Measurements from ENCODE around the gene UNC93B1. TPM values are rescaled to one million over a fixed set of nuclear protein-coding genes. Genes with fewer than 3 reads are reported as not detected.
"Not testable (repeated sequence)": the region's sequence is repeated elsewhere in the genome, so short reads cannot be mapped to it uniquely, and the experiment has no call there.

The UNC93B1 gene
- total and polyA plus RNA-seq, 9 donors, result 5.0 to 8.7 (median 6.4) TPM

DNA sequence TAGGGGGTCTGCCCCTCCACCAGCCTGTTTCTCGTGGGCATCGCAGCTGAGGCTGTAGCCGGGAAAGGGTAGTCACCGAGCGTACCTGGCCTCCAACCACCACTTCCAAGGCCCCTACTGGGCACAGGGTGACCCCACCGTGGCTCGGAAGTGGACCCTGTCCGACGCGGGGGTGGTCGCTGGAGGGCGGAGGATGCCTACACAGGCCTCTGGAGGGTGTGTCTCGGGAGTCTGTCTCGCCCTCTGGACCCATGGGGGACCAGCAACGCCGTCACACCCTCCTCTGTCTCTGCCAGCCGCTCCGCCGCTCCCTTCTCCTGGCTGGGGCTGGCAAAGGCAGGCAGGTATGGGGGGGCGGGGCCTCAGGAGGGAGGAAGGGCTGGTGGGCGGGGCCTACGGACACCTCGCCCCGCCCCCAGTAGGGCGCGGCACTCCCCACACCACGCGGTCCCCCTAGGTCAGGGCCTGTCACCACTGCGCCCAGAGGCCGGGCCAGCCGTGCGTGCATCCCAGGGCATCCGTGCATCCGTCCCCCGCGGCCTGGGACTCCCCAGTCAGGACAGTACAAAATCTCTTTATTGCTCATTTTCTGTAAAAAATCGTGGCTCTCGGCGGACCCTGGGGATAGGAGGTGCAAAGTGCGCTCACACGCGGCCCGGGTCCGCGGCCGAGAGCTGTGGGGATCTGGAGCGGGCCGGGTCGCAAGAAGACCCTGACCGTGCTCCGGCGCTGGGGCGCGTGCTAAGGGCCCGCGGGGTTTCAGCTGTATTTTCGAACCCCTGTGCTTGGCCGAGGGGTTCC is 13.2 kb downstream of the UNC93B1 start:
- not testable (repeated sequence) for H3K9me3 ChIP-seq (replicated peaks; ENCODE audit: control insufficient read depth, low read depth, low read length); H3K27ac ChIP-seq (ENCODE audit: low read length); H3K4me1 ChIP-seq (ENCODE audit: control insufficient read depth, insufficient read depth, low read length); DNase-seq; H3K4me3 ChIP-seq (ENCODE audit: low read length); H3K36me3 ChIP-seq (ENCODE audit: control insufficient read depth, insufficient read depth, low read length)
- WGBS (ENCODE audit: insufficient coverage), result 1% methylated on average over 18 of the region's 58 CpGs
- peaks cover 14% of the 10 kb centered on the region for H3K27me3 ChIP-seq (ENCODE audit: control insufficient read depth, insufficient read depth, low read length)

DNA sequence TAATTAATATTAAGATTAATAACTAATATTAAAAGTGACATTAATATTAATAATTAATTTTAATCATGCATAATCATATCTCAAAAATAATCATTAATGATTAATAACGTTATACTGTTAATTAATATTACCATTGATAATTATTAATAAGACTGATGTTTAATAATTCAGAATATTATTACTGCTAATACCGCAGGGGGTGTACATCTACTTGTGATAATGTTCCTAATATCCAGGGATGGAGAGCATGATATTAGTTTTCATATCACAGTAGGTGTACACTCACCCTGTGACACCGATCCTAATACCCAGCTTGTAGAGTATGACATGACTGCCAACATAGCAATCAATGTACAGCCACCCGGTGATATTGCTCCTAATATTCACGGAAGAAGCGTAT is 18.6 kb downstream of the UNC93B1 start:
- H3K36me3 ChIP-seq (ENCODE audit: control insufficient read depth, insufficient read depth, low read length); H3K27ac ChIP-seq (ENCODE audit: low read length); H3K4me1 ChIP-seq (ENCODE audit: control insufficient read depth, insufficient read depth, low read length); H3K9me3 ChIP-seq (replicated peaks; ENCODE audit: control insufficient read depth, low read depth, low read length); DNase-seq; H3K4me3 ChIP-seq (ENCODE audit: low read length); H3K27me3 ChIP-seq (ENCODE audit: control insufficient read depth, insufficient read depth, low read length): not testable (repeated sequence)
- WGBS (ENCODE audit: insufficient coverage), result no CpG with 5 or more reads among the region's 6 CpGs

DNA sequence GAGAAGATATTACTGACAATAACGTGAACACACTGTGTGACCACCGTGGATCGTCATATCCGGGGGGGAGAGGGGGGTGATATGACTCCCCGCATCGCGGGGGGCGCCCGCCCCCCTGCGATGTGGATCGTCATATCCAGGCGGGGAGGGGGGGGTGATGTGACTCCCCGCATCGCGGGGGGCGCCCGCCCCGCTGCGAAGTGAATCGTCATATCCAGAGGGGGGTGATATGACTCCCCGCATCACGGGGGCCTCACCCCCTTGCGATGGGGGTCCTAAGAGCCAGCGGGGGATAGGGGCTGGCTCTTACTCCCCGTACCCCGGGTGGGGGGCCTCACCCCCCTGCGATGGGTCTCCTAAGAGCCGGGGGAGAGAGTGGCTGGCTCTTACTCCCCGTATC is 19.9 kb downstream of the UNC93B1 start:
- WGBS (ENCODE audit: insufficient coverage), result 78% methylated on average over 5 of the region's 29 CpGs
- no peak overlapping the region for H3K27ac ChIP-seq (ENCODE audit: low read length)
- no peak overlapping the region for H3K4me3 ChIP-seq (ENCODE audit: low read length)
- H3K36me3 ChIP-seq (ENCODE audit: control insufficient read depth, insufficient read depth, low read length), result no peaks in the 10 kb centered on the region
- DNase-seq, result no peak
- no peaks in the 10 kb centered on the region for H3K9me3 ChIP-seq (replicated peaks; ENCODE audit: control insufficient read depth, low read depth, low read length)
- no peaks in the 10 kb centered on the region for H3K4me1 ChIP-seq (ENCODE audit: control insufficient read depth, insufficient read depth, low read length)
- peaks cover 9% of the 10 kb centered on the region for H3K27me3 ChIP-seq (ENCODE audit: control insufficient read depth, insufficient read depth, low read length)

DNA sequence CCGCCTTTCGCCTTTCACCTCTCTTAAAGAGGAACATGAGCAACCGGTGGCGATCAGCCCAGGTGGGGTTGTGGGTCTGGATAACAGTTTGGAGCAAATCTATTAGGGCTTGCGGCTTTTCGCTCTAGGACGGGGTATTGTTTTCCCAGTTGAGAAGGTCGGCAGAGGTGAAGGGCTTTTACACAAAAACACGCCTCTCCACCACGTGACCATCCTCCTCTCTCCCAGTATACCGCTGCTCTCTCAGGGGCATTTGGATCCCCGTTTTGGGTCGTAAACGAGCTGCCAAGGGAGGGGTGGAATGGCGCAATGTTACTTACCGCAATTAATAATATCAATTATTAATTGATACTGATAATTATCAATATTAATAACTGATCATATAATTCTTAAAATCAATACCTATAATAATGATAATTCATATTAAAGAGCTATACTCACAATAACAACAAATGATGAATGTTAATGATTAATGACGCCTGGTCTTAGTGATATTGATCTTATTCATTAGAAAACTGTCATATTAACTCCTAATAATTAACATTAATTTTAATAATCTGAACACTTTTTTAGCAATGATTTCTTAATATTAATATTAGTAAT is 21.5 kb downstream of the UNC93B1 start:
- not testable (repeated sequence) for H3K9me3 ChIP-seq (replicated peaks; ENCODE audit: control insufficient read depth, low read depth, low read length); H3K27ac ChIP-seq (ENCODE audit: low read length); H3K36me3 ChIP-seq (ENCODE audit: control insufficient read depth, insufficient read depth, low read length); H3K4me3 ChIP-seq (ENCODE audit: low read length); DNase-seq; H3K4me1 ChIP-seq (ENCODE audit: control insufficient read depth, insufficient read depth, low read length)
- WGBS (ENCODE audit: insufficient coverage), result no CpG with 5 or more reads among the region's 17 CpGs
- peaks cover 11% of the 10 kb centered on the region for H3K27me3 ChIP-seq (ENCODE audit: control insufficient read depth, insufficient read depth, low read length)

DNA sequence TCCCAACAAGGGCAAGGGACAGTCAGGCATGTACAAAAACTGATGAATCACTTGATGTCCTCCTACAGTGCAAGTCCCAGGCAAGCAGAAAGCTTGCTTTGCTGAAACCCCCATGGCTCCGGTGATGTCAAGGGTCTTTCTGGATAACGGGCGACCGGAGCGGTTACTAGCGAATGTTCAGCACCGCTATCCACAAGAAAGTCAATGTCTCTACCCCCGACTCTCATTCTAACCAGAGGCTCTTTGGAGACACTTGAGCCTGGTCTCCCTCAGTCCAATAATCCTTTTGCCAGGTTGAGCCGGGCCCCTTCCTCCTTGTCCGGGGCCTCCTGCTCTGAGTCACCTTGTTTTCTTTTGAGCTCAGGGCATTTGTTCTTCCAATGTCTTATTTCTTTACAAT is 22.7 kb downstream of the UNC93B1 start:
- not testable (repeated sequence) for H3K27ac ChIP-seq (ENCODE audit: low read length); H3K9me3 ChIP-seq (replicated peaks; ENCODE audit: control insufficient read depth, low read depth, low read length); DNase-seq; H3K36me3 ChIP-seq (ENCODE audit: control insufficient read depth, insufficient read depth, low read length); H3K4me3 ChIP-seq (ENCODE audit: low read length); H3K4me1 ChIP-seq (ENCODE audit: control insufficient read depth, insufficient read depth, low read length)
- H3K27me3 ChIP-seq (ENCODE audit: control insufficient read depth, insufficient read depth, low read length), result peaks cover 11% of the 10 kb centered on the region
- 79% methylated on average over 10 of the region's 10 CpGs for WGBS (ENCODE audit: insufficient coverage)

DNA sequence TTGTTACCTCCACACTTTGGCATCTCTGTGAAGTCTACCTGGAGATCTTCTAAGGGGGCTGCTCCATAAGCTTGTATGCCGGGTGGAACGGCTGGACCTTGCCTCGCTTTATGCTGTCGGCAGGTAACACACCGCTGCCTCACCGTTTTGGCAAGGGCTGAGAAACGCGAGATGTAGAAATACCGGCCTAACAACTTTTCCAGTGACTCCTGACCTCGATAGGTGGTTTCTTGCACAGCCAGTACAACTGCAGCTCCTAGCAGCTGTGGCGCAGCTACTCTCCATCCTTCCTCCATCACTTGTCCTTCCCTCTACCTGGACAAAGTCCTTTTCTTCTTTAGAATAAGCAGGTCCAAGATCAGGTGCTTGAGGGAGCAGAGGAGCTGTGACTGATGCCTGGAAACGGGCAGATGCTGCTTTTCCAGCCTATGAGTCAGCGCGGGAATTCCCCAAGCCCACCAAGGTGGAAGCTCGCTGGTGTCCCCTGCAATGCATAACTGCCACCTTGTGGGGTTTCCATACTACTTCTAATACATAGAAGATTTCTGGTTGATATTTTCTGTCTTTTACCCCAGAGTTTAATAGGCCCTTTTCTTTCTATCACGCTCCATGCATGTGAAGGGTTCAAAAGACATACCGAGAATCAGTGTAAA is 25.0 kb downstream of the UNC93B1 start:
- H3K4me1 ChIP-seq (ENCODE audit: control insufficient read depth, insufficient read depth, low read length); H3K27ac ChIP-seq (ENCODE audit: low read length); H3K4me3 ChIP-seq (ENCODE audit: low read length); H3K9me3 ChIP-seq (replicated peaks; ENCODE audit: control insufficient read depth, low read depth, low read length); H3K36me3 ChIP-seq (ENCODE audit: control insufficient read depth, insufficient read depth, low read length); DNase-seq: not testable (repeated sequence)
- WGBS (ENCODE audit: insufficient coverage), result 44% methylated on average over 13 of the region's 17 CpGs
- H3K27me3 ChIP-seq (ENCODE audit: control insufficient read depth, insufficient read depth, low read length), result peaks cover 11% of the 10 kb centered on the region

DNA sequence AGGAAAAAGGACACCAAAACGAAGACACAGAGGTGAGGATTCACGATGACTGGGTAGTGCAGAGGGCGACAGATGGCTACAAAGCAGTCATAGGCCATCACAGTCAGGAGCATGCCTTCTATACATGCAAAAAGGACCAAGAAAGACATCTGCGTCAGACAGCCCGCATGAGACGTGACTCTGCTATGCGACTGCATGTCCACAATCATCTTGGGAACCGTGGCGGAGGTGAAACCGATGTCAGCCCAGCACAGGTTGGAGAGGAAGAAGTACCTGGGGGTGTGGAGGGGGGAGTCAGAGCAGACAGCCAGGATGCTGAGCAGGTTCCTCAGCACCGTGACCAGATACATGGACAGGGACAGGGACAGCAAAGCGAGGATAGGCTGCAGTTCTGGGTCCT is 29.2 kb downstream of the UNC93B1 start:
- not testable (repeated sequence) for H3K4me3 ChIP-seq (ENCODE audit: low read length); H3K4me1 ChIP-seq (ENCODE audit: control insufficient read depth, insufficient read depth, low read length); H3K27me3 ChIP-seq (ENCODE audit: control insufficient read depth, insufficient read depth, low read length); H3K9me3 ChIP-seq (replicated peaks; ENCODE audit: control insufficient read depth, low read depth, low read length); H3K27ac ChIP-seq (ENCODE audit: low read length); H3K36me3 ChIP-seq (ENCODE audit: control insufficient read depth, insufficient read depth, low read length); DNase-seq
- whole genome bisulfite sequencing (ENCODE audit: insufficient coverage), result 79% methylated on average over 11 of the region's 12 CpGs

DNA sequence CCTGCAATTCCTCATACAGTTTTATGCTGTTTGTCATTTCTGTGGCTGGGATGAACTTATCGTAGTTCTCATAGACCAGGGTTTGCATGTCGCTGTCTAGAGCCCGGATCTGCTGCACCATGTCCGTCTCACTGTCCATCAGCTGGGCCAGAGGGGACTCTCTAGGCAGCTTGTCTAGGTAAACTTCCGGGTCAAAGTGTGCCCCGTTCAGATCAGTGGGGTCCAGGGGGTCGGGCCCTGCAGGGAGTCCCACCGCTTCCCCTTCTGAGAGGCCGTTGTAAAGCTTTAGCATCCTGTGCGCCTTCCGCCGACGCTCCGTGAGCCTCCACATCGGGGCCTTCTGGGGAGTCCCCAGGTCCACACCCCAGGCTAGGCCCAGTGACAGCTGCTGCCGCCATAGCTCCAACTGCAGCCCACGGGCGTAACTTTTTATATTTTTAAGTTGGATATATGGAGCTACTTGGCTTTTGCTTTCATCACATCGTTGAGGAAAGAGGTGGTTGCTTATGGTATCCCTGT is 38.0 kb downstream of the UNC93B1 start:
- not testable (repeated sequence) for DNase-seq; H3K9me3 ChIP-seq (replicated peaks; ENCODE audit: control insufficient read depth, low read depth, low read length); H3K4me1 ChIP-seq (ENCODE audit: control insufficient read depth, insufficient read depth, low read length); H3K27ac ChIP-seq (ENCODE audit: low read length); H3K36me3 ChIP-seq (ENCODE audit: control insufficient read depth, insufficient read depth, low read length); H3K27me3 ChIP-seq (ENCODE audit: control insufficient read depth, insufficient read depth, low read length); H3K4me3 ChIP-seq (ENCODE audit: low read length)
- WGBS (ENCODE audit: insufficient coverage), result 94% methylated on average over 15 of the region's 19 CpGs

DNA sequence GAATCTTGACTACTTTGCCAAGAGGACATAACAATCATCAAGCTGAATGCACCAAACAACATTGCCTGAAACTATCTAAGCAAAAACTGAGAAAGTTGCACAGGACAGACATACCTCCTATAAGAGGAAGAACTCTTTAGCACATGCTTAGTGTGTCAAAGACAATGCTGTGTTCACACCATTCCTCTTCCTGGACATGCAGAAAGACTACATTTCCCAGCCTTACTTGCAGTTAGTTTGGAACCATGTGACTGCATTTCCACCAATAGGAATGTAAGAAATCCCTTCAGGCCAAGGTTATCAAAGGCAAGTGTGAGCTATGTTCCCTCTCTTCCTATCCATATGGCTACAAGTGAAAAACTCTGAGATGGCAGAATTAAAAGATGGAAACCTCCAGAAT is 39.2 kb downstream of the UNC93B1 start:
- H3K27me3 ChIP-seq (ENCODE audit: control insufficient read depth, insufficient read depth, low read length); DNase-seq; H3K4me1 ChIP-seq (ENCODE audit: control insufficient read depth, insufficient read depth, low read length); H3K4me3 ChIP-seq (ENCODE audit: low read length); H3K27ac ChIP-seq (ENCODE audit: low read length); H3K9me3 ChIP-seq (replicated peaks; ENCODE audit: control insufficient read depth, low read depth, low read length); H3K36me3 ChIP-seq (ENCODE audit: control insufficient read depth, insufficient read depth, low read length): not testable (repeated sequence)

DNA sequence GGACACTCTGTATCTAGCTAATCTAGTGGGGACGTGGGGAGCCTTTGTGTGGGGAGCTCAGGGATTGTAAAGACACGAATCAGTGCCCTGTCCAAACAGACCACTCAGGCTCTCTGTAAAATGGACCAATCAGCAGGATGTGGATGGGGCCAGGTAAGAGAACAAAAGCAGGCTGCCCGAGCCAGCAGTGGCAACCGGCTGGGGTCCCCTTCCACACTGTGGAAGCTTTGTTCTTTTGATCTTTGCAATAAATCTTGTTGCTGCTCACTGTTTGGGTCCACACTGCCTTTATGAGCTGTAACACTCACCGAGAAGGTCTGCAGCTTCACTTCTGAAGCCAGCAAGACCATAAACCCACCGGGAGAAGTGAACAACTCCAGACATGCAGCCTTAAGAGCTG is 40.0 kb downstream of the UNC93B1 start:
- H3K4me3 ChIP-seq (ENCODE audit: low read length); H3K27me3 ChIP-seq (ENCODE audit: control insufficient read depth, insufficient read depth, low read length); H3K4me1 ChIP-seq (ENCODE audit: control insufficient read depth, insufficient read depth, low read length); DNase-seq; H3K27ac ChIP-seq (ENCODE audit: low read length); H3K9me3 ChIP-seq (replicated peaks; ENCODE audit: control insufficient read depth, low read depth, low read length); H3K36me3 ChIP-seq (ENCODE audit: control insufficient read depth, insufficient read depth, low read length): not testable (repeated sequence)
- WGBS (ENCODE audit: insufficient coverage), result 27% methylated on average over 5 of the region's 6 CpGs
